Activated T-cell treated with anti-CD3 and anti-CD28 coated beads for 4 hours (primary cell): ENCODE data around the gene ARL15.
"Not testable (repeated sequence)": the region's sequence is repeated elsewhere in the genome, so short reads cannot be mapped to it uniquely, and the experiment has no call there.

Source experiments
- DNase-seq: peaks from one replicate; pipeline ENCODE4 v3.0.0-alpha.2; 2020

The ARL15 gene

DNA sequence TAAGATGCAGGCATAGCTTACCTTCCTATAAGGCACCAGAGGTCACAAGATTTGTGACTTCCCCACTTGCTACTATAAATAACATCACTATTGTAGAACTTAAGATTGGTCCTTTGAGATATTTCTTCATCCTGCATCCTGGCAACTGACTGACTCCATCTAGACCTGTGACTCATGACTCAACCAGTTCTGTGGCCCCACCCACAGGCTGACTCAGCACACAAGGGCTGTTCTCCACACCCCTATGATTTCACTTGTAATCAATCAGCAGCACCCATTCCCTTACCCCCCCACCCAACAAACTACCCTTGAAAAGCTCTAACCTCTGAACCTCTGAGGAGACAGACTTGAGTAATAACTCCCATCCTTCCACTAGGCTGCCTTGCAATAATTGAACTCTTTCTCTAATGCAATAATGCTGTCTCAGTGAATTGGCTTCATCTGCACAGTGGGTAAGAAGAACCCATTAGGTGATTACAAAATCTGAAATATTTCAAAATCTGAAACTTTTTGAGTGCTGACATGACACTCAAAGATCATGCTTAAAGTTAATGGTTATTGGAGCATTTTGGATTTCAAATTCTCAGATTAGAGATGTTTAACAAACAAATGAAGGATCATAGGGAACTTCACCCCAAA lies 296.7 kb downstream of the ARL15 start:
- peak; percentile 17 for DNase-seq

GRCh38 chr5:54009828-54010227 lies 300.5 kb downstream of the ARL15 start:
- no peak for DNase-seq

DNA sequence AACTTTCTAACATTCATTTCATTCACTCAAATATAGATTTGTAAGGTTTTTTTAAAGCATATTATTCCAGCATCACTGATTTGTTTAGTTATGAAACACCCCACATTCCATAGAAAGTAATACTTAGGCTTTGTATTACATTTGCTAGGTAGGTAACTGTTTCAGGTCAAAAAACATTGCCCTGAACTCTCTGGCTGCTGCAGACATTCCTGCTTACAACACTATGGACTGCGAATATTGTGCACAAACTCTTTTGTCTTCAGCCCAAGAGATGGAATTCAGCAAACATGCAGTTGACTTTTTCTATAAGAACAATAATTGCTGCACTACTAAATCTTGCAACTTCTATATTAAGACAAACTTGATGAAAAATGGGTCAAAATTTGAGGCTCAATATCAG lies 301.0 kb downstream of the ARL15 start:
- DNase-seq: no peak

DNA sequence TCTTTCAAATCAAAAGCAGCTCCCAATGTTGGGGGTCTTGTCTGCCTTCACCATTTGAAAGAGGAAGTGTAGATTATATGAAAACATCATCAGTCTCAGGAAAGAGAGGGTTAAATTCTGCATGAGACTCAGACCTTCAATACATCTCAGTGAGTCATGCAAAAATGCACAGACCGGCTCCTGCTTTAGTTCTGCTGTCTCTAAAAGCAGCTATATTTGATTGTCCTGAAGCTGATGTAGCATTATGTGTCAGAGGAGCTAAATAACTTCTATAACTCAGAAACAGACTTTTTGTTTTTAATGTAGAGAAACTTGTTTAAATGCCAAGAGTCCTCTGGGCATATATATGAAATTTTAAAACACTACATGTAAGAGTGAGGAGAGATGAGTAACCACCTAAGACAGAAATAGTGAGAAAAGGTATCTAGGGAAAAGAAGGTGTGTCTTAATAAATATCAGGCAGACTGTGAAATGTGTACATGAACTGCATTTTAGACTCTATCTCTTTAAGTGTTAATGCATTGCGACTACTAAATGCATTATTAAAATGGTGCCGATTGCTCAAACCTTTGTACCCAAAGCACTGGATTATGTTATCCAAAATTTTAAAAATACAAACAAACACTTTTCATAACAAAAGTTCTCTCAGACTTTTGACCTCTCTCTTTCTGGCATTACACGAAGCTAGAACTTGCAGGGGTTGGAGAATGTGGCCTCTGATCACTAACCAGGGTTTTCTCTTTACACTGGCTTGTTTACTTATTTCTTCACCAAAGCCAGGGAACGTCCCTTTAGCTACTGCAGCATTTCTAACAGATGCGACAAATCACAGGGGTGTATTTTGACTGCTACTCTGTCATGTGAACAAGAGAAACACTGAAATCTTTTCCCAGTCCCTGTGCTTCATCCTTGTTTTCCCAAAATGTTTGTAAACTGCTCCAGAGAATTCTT lies 302.3 kb downstream of the ARL15 start:
- no peak for DNase-seq

GRCh38 chr5:54004697-54005096 lies 305.7 kb downstream of the ARL15 start:
- DNase-seq: no peak

GRCh38 chr5:54002779-54003178 lies 307.6 kb downstream of the ARL15 start:
- DNase-seq: no peak

DNA sequence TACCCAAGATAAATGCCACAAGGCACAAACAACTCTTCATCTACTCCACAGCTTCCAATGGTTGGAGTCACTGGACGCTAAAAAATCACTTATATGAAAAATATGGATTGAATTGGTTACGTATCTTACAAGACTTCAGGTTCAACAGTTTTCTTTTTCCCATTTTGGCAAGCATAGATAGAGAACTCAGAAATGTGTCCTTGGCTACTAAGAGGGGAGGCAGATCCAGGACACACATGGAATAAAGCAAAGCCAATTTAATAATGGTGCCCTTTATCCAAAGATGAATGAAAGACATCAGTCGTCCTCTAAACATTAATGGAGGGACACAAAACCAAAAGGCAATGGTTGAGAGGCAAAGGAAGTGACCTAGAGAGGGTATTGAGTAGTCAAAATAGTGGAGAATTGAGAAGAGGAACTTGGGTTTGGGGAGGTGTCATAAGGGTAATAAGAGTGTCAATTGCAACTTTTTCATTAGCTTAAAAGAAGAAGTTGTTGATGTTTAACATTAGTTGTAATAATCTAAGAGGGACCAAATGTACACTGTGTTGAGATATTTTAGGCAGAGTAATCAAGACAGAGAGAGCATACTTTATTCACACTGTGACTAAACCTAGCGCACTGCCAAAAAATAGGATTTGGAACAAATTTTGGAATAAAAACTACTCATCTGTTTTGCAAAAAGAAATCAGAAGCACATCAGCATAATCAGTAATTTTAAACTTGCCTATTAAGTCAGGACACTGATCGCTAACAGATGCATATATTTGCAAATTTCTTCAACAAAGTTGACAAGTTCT lies 308.2 kb downstream of the ARL15 start:
- no peak for DNase-seq

- DNase-seq: no peak
Measured at GRCh38 chr5:54000011-54000410, 310.4 kb downstream of the ARL15 start.

- DNase-seq: no peak
Measured at GRCh38 chr5:53997736-53998627, 312.4 kb downstream of the ARL15 start.

- no peak for DNase-seq
Measured at GRCh38 chr5:53996008-53996407, 314.4 kb downstream of the ARL15 start.

- DNase-seq: no peak
Measured at GRCh38 chr5:53994148-53994547, 316.2 kb downstream of the ARL15 start.

DNA sequence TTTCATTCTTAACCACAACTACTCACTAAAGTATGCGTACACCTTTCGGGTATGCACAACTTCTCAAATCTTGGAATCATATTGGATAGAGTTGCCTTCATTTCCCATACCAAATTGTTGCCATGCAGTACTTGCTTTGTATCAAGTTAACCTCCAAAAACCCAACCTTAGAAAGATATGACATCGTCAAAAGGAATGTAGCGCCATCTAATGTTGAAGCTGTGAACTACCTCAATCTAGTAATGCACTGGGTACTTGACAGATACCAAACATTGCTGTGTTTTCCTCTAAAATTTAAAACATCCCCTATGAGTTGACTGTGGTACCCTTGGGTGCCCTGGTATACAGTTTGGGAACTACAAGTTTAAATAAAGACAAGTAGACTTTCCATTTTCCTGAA lies 318.4 kb downstream of the ARL15 start:
- DNase-seq: no peak

- no peak for DNase-seq
Measured at GRCh38 chr5:53987101-53987500, 323.3 kb downstream of the ARL15 start.

DNA sequence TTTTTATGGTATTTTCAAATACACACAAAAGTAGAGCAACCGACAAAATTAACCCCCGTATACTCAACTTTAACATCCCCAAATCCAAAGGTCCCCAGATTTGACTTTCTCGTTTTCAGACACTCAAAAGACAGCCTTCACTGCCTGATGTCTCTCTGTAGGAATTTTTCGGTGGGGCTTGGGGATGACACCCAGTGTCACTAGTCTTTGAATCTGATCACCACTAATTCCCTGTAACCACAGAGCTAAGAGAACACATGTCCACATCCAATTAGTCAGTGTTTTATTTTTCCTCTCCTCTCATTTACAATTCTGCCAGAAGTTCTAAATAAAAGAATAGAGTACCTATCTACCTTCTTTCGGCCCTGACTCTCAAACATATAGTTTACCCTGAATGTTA lies 324.6 kb downstream of the ARL15 start:
- DNase-seq: no peak

GRCh38 chr5:53984971-53985370 lies 325.4 kb downstream of the ARL15 start:
- DNase-seq: no peak

- DNase-seq: no peak
Measured at GRCh38 chr5:53983568-53984460, 326.6 kb downstream of the ARL15 start.

GRCh38 chr5:53982319-53982718 lies 328.1 kb downstream of the ARL15 start:
- DNase-seq: not testable (repeated sequence)

GRCh38 chr5:53980061-53980460 lies 330.3 kb downstream of the ARL15 start:
- DNase-seq: no peak

DNA sequence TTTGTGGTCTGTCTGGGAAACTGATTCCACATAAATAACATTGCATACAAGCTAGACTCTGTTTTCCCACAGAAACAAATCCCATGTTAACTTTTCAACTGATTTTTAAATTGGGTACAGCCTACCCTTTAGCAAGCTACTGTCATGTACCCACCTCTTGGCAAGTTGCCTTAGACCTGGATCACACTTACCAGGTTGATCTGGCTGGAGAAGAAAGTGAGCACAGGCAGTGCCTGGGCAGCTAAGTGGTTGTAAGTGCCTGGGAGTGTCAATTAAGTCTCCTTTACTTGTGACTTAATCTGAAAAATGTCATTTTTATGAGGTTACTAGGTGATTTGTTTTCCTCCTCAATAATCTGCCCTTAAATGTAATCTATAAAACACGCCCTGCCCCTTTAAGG lies 336.4 kb downstream of the ARL15 start:
- DNase-seq: no peak

GRCh38 chr5:53972314-53972713 lies 338.1 kb downstream of the ARL15 start:
- DNase-seq: no peak

GRCh38 chr5:53971551-53971950 lies 338.8 kb downstream of the ARL15 start:
- no peak for DNase-seq
